Left ventricle myocardium inferior (tissue), 1 donor: ENCODE measurements around the gene RIGI. TPM values are rescaled to one million over a fixed set of nuclear protein-coding genes. Genes with fewer than 3 reads are reported as not detected.

Source experiments
- DNase-seq: peaks from one replicate; pipeline ENCODE4 v3.0.0-alpha.2; 2020
- H3K27ac ChIP-seq: fragments of 200-600 bp; replicated peaks from 2 replicates; pipeline ENCODE4 v1.8.0; 2021
- H3K27me3 ChIP-seq: fragments of 200-600 bp; 2 replicates; pipeline ENCODE4 v1.8.0; 2021; ENCODE audit warnings: low read depth
- H3K36me3 ChIP-seq: fragments of 200-600 bp; 2 replicates; pipeline ENCODE4 v1.8.0; 2021
- H3K4me1 ChIP-seq: fragments of 200-600 bp; 2 replicates; pipeline ENCODE4 v1.8.0; 2021
- H3K4me3 ChIP-seq: fragments of 200-600 bp; 2 replicates; pipeline ENCODE4 v1.8.0; 2021; ENCODE audit warnings: mild to moderate bottlenecking, moderate library complexity
- H3K9me3 ChIP-seq: fragments of 200-600 bp; replicated peaks from 2 replicates; pipeline ENCODE4 v1.8.0; 2021
- CTCF ChIP-seq: fragments of 200-600 bp; IDR thresholded peaks from 2 replicates; pipeline ENCODE4 v1.8.0; 2021; ENCODE audit warnings: antibody characterized with exemption, mild to moderate bottlenecking, borderline replicate concordance
- intact Hi-C: fragments of 100-400 bp; cut with micrococcal nuclease; formaldehyde crosslinking; loops from one replicate; pipeline ENCODE4 v1.11.0; 2022
- long read RNA-seq: library from polyadenylated mRNA; unstranded; transcript quantifications from one replicate; pipeline ENCODE4 v2.0.0, GENCODE V29; 2021
- total RNA-seq: library from RNA; stranded (reverse); fragmentation: NEBNext Ultra II Directional; extraction: Animal tissue kit (Norgen Biotek cat#: 25700); gene quantifications from one replicate; pipeline ENCODE4 v1.2.1, GENCODE V29; 2021
- donor health status: DM: no; HTN: yes; CAD: no; lungs with severe emphysema.

RIGI gene
- total RNA-seq: 3.8 TPM
- long read RNA-seq, partial matches to known transcripts: 0 of 3 reads
- long read RNA-seq, other reads (novel, unspliced or antisense): 3 of 3 reads

GRCh38 chr9:32526041-32526706 is at the start of gene RIGI:
Gene RIGI, minus strand, starts transcription at chr9:32526196. Its CDS starts 30 bp downstream, at chr9:32526166.
- Histone ChIP-seq H3K4me1 (peaks cover 43% of the 10 kb centered on the region), H3K4me3 (peak within 1 kb of the TSS; percentile 76), H3K9me3 (peaks cover 7% of the 10 kb centered on the region), H3K27ac (peak within 1 kb of the TSS; percentile 88), H3K36me3 (no peaks in the 10 kb centered on the region), H3K27me3 (no peaks in the 10 kb centered on the region)
- intact Hi-C loops: no loop called here
- peak; percentile 62 for TF ChIP-seq CTCF
- peak; percentile 94 for DNase-seq

- no peak for TF ChIP-seq CTCF
- no peaks in the 10 kb centered on the region for H3K36me3 ChIP-seq
- intact Hi-C loops: no loop called here
- no peak overlapping the region for H3K4me3 ChIP-seq
- DNase-seq: no peak
- no peaks in the 10 kb centered on the region for H3K27me3 ChIP-seq
- peaks cover 43% of the 10 kb centered on the region for H3K4me1 ChIP-seq
- no peaks in the 10 kb centered on the region for H3K9me3 ChIP-seq
- H3K27ac ChIP-seq: no peak overlapping the region
Observed at GRCh38 chr9:32574858-32575257, 48.9 kb upstream of the RIGI start.

- Histone ChIP-seq H3K27me3 (no peaks in the 10 kb centered on the region), H3K9me3 (no peaks in the 10 kb centered on the region), H3K36me3 (no peaks in the 10 kb centered on the region), H3K4me1 (peaks cover 39% of the 10 kb centered on the region), H3K4me3 (peak overlapping the region; percentile 80), H3K27ac (peak overlapping the region; percentile 93)
- intact Hi-C loops: no loop called here
- no peak for TF ChIP-seq CTCF
- DNase-seq: no peak
Observed at GRCh38 chr9:32573821-32574220, 47.8 kb upstream of the RIGI start.

- peaks cover 39% of the 10 kb centered on the region for H3K4me1 ChIP-seq
- peak within 1 kb of the TSS; percentile 80 for H3K4me3 ChIP-seq
- intact Hi-C loops: no loop called here
- peak within 1 kb of the TSS; percentile 93 for H3K27ac ChIP-seq
- no peak for TF ChIP-seq CTCF
- no peaks in the 10 kb centered on the region for H3K9me3 ChIP-seq
- peaks cover 3% of the 10 kb centered on the region for H3K36me3 ChIP-seq
- peak; percentile 95 for DNase-seq
- no peaks in the 10 kb centered on the region for H3K27me3 ChIP-seq
Observed at GRCh38 chr9:32572900-32573523, 47.0 kb upstream of the RIGI start, which contains the start of gene NDUFB6. Gene NDUFB6, minus strand, starts transcription at chr9:32573159. Its CDS starts 99 bp downstream, at chr9:32573060.

- Histone ChIP-seq H3K27me3 (no peaks in the 10 kb centered on the region), H3K4me1 (peaks cover 39% of the 10 kb centered on the region), H3K27ac (peak overlapping the region; percentile 93), H3K36me3 (peaks cover 11% of the 10 kb centered on the region), H3K4me3 (peak overlapping the region; percentile 80), H3K9me3 (no peaks in the 10 kb centered on the region)
- intact Hi-C loops: no loop called here
- peak; percentile 58 for DNase-seq
- peak; percentile 64 for TF ChIP-seq CTCF
Observed at GRCh38 chr9:32571969-32572899, 46.2 kb upstream of the RIGI start.
